Measurements from ENCODE around the gene ZXDC.

Gene ZXDC

GRCh38 chr3:126448893-126449180 lies 26.9 kb downstream of the ZXDC start:
- no peak for DNase-seq

DNA sequence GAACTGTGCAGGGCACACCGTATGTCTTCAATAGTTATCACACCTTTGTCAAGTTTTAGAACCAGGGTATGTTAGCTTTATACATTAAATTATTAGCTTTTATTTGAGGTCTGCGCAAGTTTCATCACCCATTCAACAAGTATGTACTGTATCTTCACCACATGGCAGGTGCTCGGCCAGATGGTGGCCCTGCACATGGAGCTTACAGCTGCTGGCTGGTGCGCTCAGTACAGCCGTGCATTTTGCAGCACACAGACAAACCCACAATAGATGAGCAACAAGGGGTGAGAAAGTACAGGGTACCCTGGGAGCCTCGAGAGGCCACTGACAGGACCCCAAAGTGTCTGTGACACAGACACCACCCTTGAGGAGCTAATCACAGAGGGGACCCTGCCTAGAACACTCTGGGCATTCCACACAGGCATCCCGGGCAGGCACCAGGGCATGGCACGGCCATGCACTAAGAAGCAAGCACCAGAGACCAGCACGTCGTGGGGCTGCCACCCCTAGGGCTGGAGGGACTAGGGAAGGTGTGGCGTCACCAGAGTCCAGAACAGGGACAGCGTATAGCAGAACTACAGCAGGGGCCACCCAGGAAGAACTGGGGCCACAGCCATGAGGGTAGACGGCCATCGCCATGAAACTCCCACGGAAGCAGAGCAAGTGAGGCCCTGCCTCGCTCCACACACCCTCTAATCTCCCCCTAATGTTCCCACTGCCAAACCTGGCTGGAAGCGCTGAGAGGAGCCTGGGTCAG lies 27.4 kb downstream of the ZXDC start:
- DNase-seq: no peak

GRCh38 chr3:126447456-126448106 lies 28.1 kb downstream of the ZXDC start:
- DNase-seq: no peak

GRCh38 chr3:126446791-126447190 lies 28.9 kb downstream of the ZXDC start:
- no peak for DNase-seq

GRCh38 chr3:126446301-126446700 lies 29.4 kb downstream of the ZXDC start:
- DNase-seq: no peak

DNA sequence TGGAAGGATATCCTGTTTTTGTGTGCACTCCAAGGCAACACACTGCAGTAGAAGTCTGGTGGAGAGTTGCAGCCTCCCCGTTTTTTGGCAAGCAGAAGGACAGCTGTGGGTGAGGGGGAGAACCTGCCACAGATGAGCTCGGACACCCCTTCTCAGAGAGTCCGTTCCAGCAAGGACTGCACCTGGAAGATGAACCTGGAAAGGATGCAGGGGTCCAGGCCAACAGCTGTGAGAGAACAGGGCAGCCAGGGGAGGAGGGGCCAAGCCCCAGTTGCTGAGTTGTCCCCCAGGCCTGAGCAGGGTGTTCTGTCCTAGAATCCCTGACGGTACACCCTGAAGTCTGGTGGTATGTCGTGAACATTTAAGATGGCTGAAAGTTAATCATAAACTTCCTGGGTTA lies 30.2 kb downstream of the ZXDC start:
- no peak for DNase-seq

DNA sequence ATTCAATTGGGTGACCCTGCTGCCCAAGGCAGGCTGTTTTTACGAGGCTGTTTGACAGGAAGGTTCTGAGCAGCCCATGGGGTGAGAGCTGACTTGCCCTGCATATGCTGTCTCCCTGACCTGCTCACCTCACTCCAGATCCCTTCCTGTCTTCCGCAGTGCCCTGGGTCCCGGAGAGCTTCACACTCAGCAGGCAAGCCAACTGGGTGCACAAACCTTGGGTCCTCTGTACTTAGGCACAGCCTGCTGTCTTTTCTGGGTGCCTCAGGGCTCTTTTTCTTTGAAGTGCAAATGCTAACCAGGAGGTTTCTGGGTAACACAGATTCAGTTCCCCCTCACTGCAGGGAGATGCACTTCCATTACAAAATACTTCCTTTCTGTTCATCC lies 32.8 kb downstream of the ZXDC start:
- DNase-seq: no peak

GRCh38 chr3:126442094-126442855 lies 33.4 kb downstream of the ZXDC start:
- DNase-seq: no peak

DNA sequence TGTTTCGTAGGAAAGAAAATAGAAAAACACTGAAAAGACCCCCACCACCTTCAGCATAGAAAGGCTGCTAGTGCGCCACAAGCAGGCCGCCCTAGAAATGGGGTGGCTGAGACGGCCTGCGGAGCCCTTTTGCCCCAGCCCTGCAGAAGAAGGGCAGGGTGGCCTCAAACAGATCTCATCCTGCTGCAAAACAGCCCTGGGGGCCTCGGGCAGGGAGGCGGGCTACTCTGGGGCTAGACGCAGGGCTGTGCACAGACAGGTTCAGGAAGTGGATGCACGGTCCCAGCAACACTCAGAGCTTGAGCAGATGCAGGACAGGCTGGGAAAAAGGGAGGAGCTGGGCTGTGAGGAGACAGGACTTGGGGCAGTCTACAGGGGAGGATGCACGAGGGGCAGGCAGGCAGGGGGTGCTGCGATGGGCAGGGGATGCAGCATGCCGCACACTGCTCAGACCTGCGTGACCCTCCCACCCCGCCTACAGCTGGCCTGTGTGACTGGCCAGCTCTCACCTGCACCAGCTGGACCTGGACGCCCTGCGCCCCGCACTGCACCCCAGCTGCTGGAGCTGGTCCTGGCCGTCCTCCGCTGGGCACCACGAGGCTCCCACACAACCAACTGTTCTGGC lies 34.3 kb downstream of the ZXDC start:
- DNase-seq: no peak

- DNase-seq: no peak
These were observed 35.0 kb downstream of the ZXDC start for GRCh38 chr3:126440709-126440995.

DNA sequence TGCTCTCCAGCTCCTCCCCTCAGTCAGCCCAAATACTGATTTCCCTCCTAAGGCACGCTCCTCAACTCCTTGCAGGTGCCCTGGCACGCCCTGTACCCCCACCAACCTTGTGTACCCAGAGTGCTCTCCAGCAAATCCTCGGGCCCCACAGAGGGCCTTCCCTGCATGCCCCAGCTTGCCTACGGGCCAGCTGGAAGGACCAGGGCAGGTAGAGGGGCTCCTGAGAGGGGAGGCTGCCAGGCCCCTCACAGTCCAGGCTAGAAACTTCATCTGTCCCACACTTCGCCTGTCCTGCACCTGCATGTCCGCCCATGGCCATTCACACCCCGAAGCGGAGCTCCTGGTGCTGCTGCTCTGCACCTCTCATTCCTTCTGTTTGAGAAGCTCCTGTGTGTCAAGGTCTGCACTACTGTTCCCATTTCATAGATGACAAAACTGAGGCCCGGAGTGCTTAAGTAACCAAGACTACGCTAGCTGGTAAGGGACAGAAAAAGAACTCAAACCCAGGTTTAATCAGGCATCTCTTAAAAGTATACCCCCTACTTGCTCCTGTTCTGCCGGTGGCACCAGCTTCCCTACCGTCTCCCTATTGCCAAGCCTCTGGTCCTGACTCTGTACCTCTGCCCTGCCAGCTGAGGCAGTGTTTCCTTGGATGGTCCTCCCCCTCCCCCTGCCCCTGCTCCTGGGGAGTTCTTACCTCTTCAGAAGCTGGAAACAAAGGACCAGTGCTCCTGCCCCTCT lies 35.6 kb downstream of the ZXDC start:
- DNase-seq: no peak

GRCh38 chr3:126439346-126439967 lies 36.2 kb downstream of the ZXDC start:
- no peak for DNase-seq

- no peak for DNase-seq
These were observed 36.9 kb downstream of the ZXDC start for GRCh38 chr3:126438746-126439145.

DNA sequence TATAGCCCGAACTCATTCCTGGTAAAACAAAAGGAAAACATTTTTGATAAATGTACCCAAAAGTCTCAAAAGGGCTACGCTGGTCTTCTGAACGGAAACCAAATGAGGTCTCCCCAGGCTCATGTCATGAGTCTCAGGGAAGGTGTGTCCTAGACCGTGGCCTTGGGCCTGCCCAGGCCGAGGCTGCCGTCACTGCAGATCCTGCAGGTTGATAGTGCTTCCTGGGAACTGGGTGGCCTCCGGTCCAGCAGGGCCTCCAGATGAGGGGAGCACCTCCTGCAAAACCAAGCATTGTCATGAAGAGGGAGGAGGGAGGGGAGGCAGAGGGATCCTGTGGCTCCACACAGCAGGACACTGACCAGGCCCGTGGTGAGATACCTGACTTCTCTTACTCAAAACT lies 37.5 kb downstream of the ZXDC start:
- DNase-seq: no peak

DNA sequence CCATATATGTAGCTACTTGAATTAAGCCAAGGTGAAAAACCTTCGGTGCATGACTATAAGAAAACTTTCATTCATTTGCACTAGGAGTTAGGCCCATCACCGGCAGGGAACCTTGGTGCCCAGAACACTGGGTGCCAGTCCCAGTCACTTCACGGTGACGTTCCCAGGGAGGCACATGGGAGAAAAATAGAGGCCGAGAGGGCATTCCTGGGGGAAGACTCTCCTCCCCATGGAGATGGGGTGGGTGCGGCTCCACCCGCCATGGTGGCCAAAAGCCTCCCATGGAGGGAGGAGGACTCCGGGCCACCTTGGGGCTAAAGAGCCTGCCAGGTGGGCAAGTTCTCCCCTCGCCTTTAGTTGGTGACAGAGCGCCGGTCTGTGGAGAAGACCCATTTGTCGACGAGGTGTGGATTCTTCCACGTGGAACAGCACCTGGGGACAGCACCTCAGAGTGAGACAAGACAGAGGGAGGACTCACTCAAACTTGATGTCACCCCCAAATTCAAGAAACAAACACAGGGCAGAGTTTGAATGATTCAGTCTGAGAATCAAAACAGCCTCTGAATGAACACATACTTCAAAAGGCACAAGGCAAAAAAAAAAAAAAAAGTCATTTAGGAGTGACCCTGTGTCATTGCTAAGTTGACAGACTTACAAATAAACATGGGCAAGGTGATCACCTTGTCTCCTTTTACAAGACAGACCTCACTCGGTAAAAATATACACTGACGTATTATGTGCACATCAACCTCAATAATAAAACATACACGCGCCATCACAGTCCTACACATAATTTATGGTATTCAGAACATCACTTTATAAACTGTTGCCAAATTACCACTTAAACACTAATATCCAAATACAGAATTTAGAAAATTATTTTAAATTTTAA lies 38.6 kb downstream of the ZXDC start:
- DNase-seq: no peak

- DNase-seq: no peak
These were observed 40.0 kb downstream of the ZXDC start for GRCh38 chr3:126435456-126436315.

DNA sequence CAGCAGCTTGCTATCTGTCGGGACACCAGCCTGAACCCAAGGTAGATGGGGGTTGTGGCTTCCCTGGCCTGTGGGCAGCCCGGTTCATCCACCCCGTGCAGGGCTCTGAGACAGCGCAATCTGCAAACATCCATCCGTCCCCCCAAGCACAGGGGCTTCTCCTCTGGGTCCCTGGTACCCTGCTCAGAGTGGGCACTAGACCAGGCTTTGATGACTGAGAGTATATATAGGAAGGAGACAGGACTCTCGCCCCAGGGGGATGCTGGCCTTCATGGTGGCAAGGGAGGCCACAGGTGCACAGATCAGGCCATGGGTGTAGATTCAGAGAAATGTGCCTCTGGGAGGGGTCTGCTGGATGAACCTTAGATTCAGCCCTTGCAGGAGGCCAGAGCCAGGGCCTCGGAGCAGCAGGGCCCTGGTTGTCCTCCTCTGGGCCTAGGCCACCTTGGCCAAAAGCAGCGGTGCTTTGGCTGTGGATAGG lies 40.7 kb downstream of the ZXDC start:
- no peak for DNase-seq

GRCh38 chr3:126434264-126434590 lies 41.5 kb downstream of the ZXDC start:
- DNase-seq: no peak

DNA sequence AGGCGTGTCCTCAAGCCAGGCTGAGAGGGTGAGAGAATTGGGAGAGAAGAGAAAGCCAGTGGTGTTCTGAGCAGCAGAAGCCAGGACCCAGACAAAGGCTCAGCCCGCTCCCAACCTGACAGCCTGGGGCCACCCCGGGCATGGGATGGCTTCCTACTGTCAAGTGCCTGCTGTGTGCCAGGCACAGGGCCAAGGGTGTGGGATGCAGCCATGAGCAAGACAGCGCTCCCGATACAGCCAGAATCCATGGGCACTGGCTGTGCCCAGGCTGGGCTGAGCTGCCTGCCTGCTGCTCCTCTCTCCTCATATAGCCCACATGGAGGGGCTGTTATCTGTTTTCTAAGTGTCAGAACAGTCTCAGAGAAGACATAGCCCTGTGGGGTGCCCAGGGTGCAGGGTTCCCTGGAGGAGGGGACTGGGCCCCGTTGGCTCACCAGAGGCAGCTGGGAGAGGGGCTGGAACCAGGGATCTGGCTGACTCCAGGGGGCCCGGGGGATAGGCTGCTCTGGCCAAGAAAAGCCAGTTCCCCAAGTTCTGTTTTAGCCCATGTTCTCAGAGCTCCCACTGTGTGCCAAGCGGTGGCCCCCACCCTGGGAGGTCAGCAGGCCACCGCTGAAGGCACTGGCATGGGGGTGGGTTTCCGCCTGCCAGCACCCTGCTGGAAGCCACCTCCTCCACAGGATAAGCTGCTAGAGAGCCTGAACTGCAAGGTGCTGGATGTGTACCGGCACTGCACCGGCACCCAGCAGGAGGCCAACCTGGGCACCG lies 42.0 kb downstream of the ZXDC start:
- no peak for DNase-seq

DNA sequence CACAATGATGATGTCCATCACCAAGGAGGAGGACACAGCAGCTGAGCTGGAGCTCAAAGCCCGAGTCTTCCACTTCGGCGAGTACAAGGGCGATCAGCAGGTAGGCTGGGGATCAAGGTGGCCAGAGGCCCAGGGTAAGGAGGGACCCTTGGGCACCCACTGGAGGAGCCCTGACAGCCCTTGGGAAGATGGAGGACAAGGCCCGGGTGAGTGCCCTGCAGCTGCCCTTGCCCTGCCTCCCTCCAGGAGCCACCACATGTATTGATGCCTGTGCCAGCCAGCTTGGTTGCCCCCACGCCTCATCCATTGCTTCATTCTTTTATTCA lies 42.6 kb downstream of the ZXDC start:
- no peak for DNase-seq

All from central memory CD4-positive, alpha-beta T cell (primary cell).